Right atrium auricular region (tissue), 2 donors: ENCODE results near the gene RAB26. TPM values are rescaled to one million over a fixed set of nuclear protein-coding genes. Genes with fewer than 3 reads are reported as not detected.

Source experiments
- DNase-seq: peaks from one replicate; pipeline ENCODE4 v3.0.0-alpha.2; 2019; ENCODE audit warnings: low spot score
- H3K27ac ChIP-seq, 2 donors: fragments of 200-600 bp; sonication (generic); 1 replicate in 1 of 2; 2 replicates in 1 of 2; pipeline ENCODE4 v1.5.1; 2016 to 2019
- H3K27me3 ChIP-seq, 2 donors: fragments of 200-600 bp; sonication (generic); one replicate each; pipeline versions ENCODE4 v1.5.1 to v1.6.0; 2017 to 2019
- H3K36me3 ChIP-seq: fragments of 200-600 bp; sonication (generic); one replicate; pipeline ENCODE4 v1.5.1; 2016
- H3K4me1 ChIP-seq, 2 donors: fragments of 200-600 bp; sonication (generic); one replicate each; pipeline versions ENCODE4 v1.5.1 to v1.6.0; 2017 to 2019
- H3K4me3 ChIP-seq, 2 donors: fragments of 200-600 bp; sonication (generic); 1 replicate in 1 of 2; 2 replicates in 1 of 2; pipeline ENCODE4 v1.5.1; 2017 to 2019; ENCODE audit warnings: mild to moderate bottlenecking in 1 of 2, moderate library complexity in 1 of 2
- H3K9me3 ChIP-seq, 2 donors: fragments of 200-600 bp; sonication (generic); one replicate each; pipeline ENCODE4 v1.5.1; 2019
- total RNA-seq, 2 donors: library from RNA; depleted of rRNA; stranded (reverse); fragments of >200 nt; gene quantifications; one replicate each; pipeline ENCODE4 v1.1.0, GENCODE V29; 2016
- TF ChIP-seq, protein P1 (sequence below), 2 donors: fragments of 200-600 bp; sonication (generic); IDR thresholded peaks; one replicate each; pipeline ENCODE4 v1.5.1; 2019; ENCODE audit warnings: antibody characterized with exemption in 2 of 2

The RAB26 gene
- total RNA-seq, 2 donors from 2014 or later, result 0.31 to 1.4 TPM

DNA sequence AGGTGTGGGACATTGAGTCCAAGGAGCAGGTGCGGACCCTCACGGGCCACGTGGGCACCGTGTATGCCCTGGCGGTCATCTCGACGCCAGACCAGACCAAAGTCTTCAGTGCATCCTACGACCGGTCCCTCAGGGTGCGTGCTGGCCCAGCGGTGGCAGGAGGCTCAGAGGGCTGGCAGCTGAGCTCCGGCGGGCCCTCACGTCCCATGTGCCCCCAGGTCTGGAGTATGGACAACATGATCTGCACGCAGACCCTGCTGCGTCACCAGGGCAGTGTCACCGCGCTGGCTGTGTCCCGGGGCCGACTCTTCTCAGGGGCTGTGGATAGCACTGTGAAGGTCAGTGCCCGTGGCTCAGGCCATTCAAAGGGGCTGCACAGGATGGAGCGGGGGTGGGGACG, 27.6 kb downstream of the RAB26 start:
- Histone ChIP-seq H3K27ac (no peak overlapping the region), H3K36me3 (peaks cover 50% of the 10 kb centered on the region), H3K4me3 (no peak overlapping the region), H3K27me3 (no peaks in the 10 kb centered on the region), H3K9me3 (no peaks in the 10 kb centered on the region), H3K4me1 (no peaks in the 10 kb centered on the region)
- no peak for DNase-seq
- TF ChIP-seq, protein P1, sequence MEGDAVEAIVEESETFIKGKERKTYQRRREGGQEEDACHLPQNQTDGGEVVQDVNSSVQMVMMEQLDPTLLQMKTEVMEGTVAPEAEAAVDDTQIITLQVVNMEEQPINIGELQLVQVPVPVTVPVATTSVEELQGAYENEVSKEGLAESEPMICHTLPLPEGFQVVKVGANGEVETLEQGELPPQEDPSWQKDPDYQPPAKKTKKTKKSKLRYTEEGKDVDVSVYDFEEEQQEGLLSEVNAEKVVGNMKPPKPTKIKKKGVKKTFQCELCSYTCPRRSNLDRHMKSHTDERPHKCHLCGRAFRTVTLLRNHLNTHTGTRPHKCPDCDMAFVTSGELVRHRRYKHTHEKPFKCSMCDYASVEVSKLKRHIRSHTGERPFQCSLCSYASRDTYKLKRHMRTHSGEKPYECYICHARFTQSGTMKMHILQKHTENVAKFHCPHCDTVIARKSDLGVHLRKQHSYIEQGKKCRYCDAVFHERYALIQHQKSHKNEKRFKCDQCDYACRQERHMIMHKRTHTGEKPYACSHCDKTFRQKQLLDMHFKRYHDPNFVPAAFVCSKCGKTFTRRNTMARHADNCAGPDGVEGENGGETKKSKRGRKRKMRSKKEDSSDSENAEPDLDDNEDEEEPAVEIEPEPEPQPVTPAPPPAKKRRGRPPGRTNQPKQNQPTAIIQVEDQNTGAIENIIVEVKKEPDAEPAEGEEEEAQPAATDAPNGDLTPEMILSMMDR (IDR thresholded peaks at IDR 0.05), result no peak

DNA sequence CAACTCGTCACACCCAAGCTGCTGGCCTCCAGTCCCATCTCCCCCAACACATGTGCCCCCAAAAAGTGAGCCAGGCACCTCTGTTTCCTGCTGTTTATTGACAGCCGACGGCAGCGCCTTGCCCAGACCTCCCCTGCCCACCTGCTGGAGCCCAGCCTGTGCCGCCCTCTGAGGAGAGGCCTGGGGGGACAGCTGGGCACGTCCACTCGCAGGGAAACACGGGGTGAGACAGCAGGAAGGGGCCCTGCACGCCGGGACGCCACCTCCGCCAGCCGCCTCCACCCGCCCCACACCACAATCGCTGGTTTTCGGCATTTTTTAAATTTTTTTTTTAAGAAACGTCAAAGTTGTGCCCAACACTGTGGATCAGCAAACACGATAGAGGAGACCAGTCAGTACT, 28.7 kb downstream of the RAB26 start:
- Histone ChIP-seq H3K4me3 (no peak overlapping the region), H3K27ac (no peak overlapping the region), H3K9me3 (no peaks in the 10 kb centered on the region), H3K27me3 (no peaks in the 10 kb centered on the region), H3K4me1 (no peaks in the 10 kb centered on the region), H3K36me3 (peaks cover 40% of the 10 kb centered on the region)
- DNase-seq, result no peak
- TF ChIP-seq, protein P1 (IDR thresholded peaks at IDR 0.05), result no peak

DNA sequence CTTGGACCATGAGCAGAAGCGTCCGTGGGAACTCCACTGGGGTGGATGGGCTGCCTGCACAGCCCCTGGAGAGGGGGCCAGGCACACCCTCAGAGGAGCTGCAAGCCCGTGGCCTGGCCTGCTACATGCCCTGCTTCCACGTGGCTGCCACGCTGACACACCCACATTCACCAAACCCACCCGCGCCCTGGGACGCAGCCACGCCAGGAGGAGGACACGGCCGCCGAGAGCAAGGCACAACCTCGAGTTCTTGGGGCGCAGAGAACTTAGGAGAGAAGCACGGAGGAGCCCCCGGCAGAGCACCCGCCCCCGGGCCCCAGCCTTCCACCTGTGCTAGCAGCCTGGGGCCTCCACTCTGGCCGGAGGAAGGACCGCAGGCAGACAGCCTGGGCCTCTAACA, 29.1 kb downstream of the RAB26 start:
- TF ChIP-seq, protein P1 (IDR thresholded peaks at IDR 0.05), result no peak
- Histone ChIP-seq H3K27me3 (no peaks in the 10 kb centered on the region), H3K9me3 (no peaks in the 10 kb centered on the region), H3K4me1 (no peaks in the 10 kb centered on the region), H3K4me3 (no peak overlapping the region), H3K36me3 (peaks cover 36% of the 10 kb centered on the region), H3K27ac (no peak overlapping the region)
- DNase-seq, result no peak

DNA sequence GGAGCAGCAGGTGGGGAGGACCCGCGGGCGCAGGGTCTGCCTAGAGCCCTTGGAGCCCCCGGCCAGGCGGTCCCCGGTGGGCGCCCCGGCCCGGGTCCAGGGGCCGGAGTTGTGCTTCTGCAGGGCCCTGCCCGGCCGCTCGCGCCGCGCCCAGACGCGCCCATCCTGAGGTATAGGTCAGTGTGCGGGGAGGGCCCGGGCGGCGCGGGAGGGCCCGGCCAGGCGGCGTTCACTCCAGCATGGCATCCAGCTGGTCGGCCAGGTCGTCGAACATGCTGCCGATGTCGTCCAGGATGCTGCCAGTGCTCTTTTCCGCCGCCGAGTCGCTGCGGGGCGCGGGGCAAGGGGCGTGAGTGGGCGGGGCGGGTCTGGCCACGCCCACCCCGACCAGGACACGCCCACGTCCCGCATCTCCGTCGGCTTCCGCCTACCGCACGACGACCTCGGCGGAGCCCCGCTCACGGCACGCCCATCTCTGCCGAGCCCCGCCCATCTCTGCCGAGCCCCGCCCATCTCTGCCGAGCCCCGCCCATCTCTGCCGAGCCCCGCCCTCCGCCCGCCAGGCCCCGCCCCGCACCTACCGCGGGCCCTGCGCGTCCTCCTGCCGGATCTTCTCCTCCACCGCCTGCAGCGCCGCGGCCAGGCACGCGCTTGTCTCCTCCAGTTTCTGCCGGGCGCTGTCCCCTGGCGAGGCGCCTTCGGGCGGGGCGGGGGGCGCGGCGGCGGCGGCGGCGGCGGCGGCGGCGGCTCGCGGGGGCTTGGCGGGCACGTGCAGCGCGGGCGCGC, 30.1 kb downstream of the RAB26 start:
- Histone ChIP-seq H3K4me1 (no peaks in the 10 kb centered on the region), H3K4me3 (no peak overlapping the region), H3K9me3 (no peaks in the 10 kb centered on the region), H3K27me3 (no peaks in the 10 kb centered on the region), H3K27ac (no peak overlapping the region), H3K36me3 (peaks cover 29% of the 10 kb centered on the region)
- no peak for DNase-seq
- TF ChIP-seq, protein P1 (IDR thresholded peaks at IDR 0.05), result no peak

DNA sequence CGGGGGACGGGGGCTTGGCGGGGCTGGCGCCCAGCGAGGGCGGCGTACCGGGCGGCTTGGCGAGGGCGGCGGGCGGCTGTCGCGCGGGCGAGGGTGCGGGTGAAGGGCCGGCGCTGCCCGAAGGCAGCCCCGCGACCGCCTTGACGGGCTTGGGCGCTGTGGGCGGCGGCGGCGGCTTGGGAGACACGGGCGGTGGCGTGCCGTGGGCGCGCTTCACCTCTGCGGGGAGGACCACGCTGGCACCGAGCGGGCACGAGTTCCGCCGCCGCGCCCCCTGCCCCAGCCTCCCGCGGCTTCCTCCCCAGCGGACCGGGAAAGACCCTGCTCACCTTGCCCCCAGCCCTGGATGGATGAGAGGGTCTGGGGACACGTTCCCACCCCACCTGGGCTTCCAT, 30.7 kb downstream of the RAB26 start:
- Histone ChIP-seq H3K27me3 (no peaks in the 10 kb centered on the region), H3K27ac (no peak overlapping the region), H3K4me3 (no peak overlapping the region), H3K36me3 (peaks cover 23% of the 10 kb centered on the region), H3K9me3 (no peaks in the 10 kb centered on the region), H3K4me1 (no peaks in the 10 kb centered on the region)
- DNase-seq, result no peak
- TF ChIP-seq, protein P1 (IDR thresholded peaks at IDR 0.05), result no peak

DNA sequence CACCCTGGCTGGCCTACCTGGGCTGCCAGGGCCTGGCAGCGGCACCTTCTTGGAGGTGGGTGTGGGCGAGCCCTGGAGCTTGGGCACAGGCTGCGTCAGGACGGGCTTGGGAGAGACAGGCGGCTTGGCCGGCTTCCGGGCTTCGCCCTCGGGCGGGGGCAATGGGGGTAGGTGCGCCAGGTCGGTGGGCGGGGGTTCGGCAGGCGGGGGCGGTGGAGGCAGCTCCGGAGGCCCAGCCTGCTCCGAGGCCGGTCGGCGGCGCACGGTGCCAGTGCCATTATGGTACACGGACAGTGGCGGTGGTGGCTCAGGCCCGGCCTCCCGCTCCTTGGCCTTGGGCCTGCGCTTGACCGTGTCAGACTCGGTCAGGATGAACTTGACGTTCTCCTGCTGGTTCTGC, 31.2 kb downstream of the RAB26 start:
- Histone ChIP-seq H3K36me3 (peaks cover 18% of the 10 kb centered on the region), H3K4me1 (no peaks in the 10 kb centered on the region)

More for the DNA sequence above, 31.2 kb downstream of the RAB26 start:
- Histone ChIP-seq H3K9me3 (no peaks in the 10 kb centered on the region), H3K27ac (no peak overlapping the region), H3K4me3 (no peak overlapping the region), H3K27me3 (no peaks in the 10 kb centered on the region)
- no peak for DNase-seq
- TF ChIP-seq, protein P1 (IDR thresholded peaks at IDR 0.05), result no peak
